CD4-positive, alpha-beta T cell treated with Interleukin-1 beta for 1 hour (primary cell): ENCODE measurements around the gene CBX7.
A peak's percentile ranks its signal among the peaks of the same experiment; 100 is the strongest.

Experiments
- DNase-seq, 2 donors: peaks; one replicate each; pipeline ENCODE4 v3.0.0-alpha.2; 2020 to 2022

CBX7 gene

GRCh38 chr22:39090426-39091064 lies 61.9 kb downstream of the CBX7 start:
- DNase-seq: peak; percentile 87 to 90

DNA sequence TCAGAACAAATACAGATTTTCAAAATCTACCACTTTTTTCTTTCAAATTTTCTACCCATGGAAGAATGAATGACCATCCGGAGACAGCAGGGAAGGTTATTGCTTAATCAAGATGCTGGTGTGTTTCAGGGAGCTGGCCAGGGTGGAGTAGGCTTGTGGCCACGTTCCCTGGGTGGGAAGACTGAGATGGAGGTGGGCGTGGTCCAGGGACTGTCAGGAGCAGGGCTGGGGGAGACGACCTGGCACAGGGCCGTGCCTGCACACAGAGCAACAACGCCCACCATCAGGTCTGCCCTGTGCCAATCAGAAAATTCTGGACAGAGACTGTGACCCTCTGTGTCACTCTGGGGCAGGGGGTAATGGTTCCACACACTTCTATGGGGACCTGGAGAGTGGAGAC lies 62.6 kb downstream of the CBX7 start:
- DNase-seq: no peak

GRCh38 chr22:39088685-39089032 lies 63.8 kb downstream of the CBX7 start:
- no peak for DNase-seq

- DNase-seq: no peak
Measured at GRCh38 chr22:39087881-39088684, 64.4 kb downstream of the CBX7 start.

GRCh38 chr22:39087098-39087497 lies 65.4 kb downstream of the CBX7 start:
- DNase-seq: no peak

- no peak for DNase-seq
Measured at GRCh38 chr22:39084666-39085065, 67.8 kb downstream of the CBX7 start.

- no peak for DNase-seq
Measured at GRCh38 chr22:39083212-39084165, 69.0 kb downstream of the CBX7 start.

GRCh38 chr22:39081598-39081997 lies 70.9 kb downstream of the CBX7 start:
- DNase-seq: no peak

GRCh38 chr22:39081016-39081415 lies 71.5 kb downstream of the CBX7 start:
- no peak for DNase-seq
